OCI-LY7 (cell line): ENCODE measurements around the gene POU6F2. TPM values are rescaled to one million over a fixed set of nuclear protein-coding genes. Genes with fewer than 3 reads are reported as not detected.

ENCODE experiments used
- BruUV-seq: library from RNA; stranded (reverse); fragments of 400-500 nt; replicated peaks from 2 replicates; lab custom pipeline; 2021; lab: Mats Ljungman, UMichigan
- CTCF ChIA-PET: fragments of 300-600 bp; sonication (Branson Sonifier 250); formaldehyde crosslinking; loops from one replicate; lab custom pipeline; 2022; ENCODE audit warnings: antibody characterized with exemption; ENCODE audit not compliant: unreplicated experiment; lab: Charles Lee
- POLR2A ChIA-PET: fragments of 300-600 bp; sonication (Branson Sonifier 250); formaldehyde crosslinking; loops from one replicate; lab custom pipeline; 2022; ENCODE audit warnings: antibody characterized with exemption; lab: Charles Lee
- DNase-seq: peaks from one replicate; pipeline ENCODE4 v3.0.0-alpha.2; 2015; ENCODE audit warnings: low spot score
- H2AFZ ChIP-seq: fragments of 200-600 bp; sonication (generic), shearing (Covaris generic); 2 replicates; pipeline ENCODE4 v1.6.1; 2014; ENCODE audit warnings: mild to moderate bottlenecking, antibody characterized with exemption, low read length, moderate library complexity
- H3K27ac ChIP-seq: fragments of 200-600 bp; sonication (generic); 2 replicates; pipeline ENCODE4 v1.5.1; 2014; ENCODE audit warnings: mixed run types, low read depth, mild to moderate bottlenecking, moderate library complexity, low read length, inconsistent platforms; ENCODE audit not compliant: poor library complexity, severe bottlenecking
- H3K36me3 ChIP-seq: fragments of 200-600 bp; sonication (generic); 2 replicates; pipeline ENCODE4 v1.6.1; 2014; ENCODE audit warnings: mild to moderate bottlenecking, antibody characterized with exemption, low read length, moderate library complexity, mixed read lengths; ENCODE audit not compliant: insufficient read depth
- H3K4me1 ChIP-seq: fragments of 200-600 bp; sonication (generic); 2 replicates; pipeline ENCODE4 v1.5.1; 2014; ENCODE audit warnings: mild to moderate bottlenecking, low read length; ENCODE audit not compliant: insufficient read depth, poor library complexity, severe bottlenecking
- H3K4me2 ChIP-seq: fragments of 200-600 bp; sonication (generic); 2 replicates; pipeline ENCODE4 v1.6.1; 2014; ENCODE audit warnings: mild to moderate bottlenecking, low read length
- H3K4me3 ChIP-seq: fragments of 200-600 bp; sonication (generic); 2 replicates; pipeline ENCODE4 v1.5.1; 2014; ENCODE audit warnings: mild to moderate bottlenecking, low read depth, low read length; ENCODE audit not compliant: poor library complexity, severe bottlenecking
- H3K79me2 ChIP-seq: fragments of 200-600 bp; sonication (generic); 2 replicates; pipeline ENCODE4 v1.6.1; 2016; ENCODE audit warnings: low read depth, mild to moderate bottlenecking, low read length, moderate library complexity, mixed read lengths; ENCODE audit not compliant: insufficient read depth
- H3K9me2 ChIP-seq: fragments of 200-600 bp; sonication (generic); 2 replicates; pipeline ENCODE4 v1.6.1; 2016; ENCODE audit warnings: mild to moderate bottlenecking, low read length, mixed read lengths; ENCODE audit not compliant: insufficient read depth
- H3K9me3 ChIP-seq: fragments of 200-600 bp; sonication (generic); 2 replicates; pipeline ENCODE4 v1.6.1; 2014; ENCODE audit warnings: mild to moderate bottlenecking, mixed run types, low read length, mixed read lengths
- H4K20me1 ChIP-seq: fragments of 200-600 bp; sonication (generic); 2 replicates; pipeline ENCODE4 v1.6.1; 2014; ENCODE audit warnings: mild to moderate bottlenecking, antibody characterized with exemption, low read length, moderate library complexity, mixed read lengths; ENCODE audit not compliant: insufficient read depth
- CTCF ChIP-seq: fragments of 200-600 bp; sonication (generic); conservative IDR thresholded peaks from 2 replicates; pipeline ENCODE4 v1.5.1; 2014; ENCODE audit warnings: mild to moderate bottlenecking, antibody characterized with exemption, low read length, moderate library complexity, mixed read lengths
- EZH2phosphoT487 ChIP-seq: fragments of 200-600 bp; sonication (generic); IDR thresholded peaks from 2 replicates; pipeline ENCODE4 v1.6.1; 2018; ENCODE audit warnings: low read depth, borderline replicate concordance, mild to moderate bottlenecking, mixed run types, antibody characterized with exemption, low read length, moderate library complexity, mixed read lengths
- intact Hi-C: fragments of 100-400 bp; cut with micrococcal nuclease; formaldehyde crosslinking; loops from one replicate; pipeline ENCODE4 v1.10.0; 2022; ENCODE audit not compliant: unreplicated experiment
- total RNA-seq, 2 experiments: library from RNA; depleted of rRNA in 1 of 2; stranded (reverse); fragments of >200 nt in 1 of 2; shearing (Covaris generic) in 1 of 2; gene quantifications; 2 replicates each; pipeline ENCODE4 v1.2.3, GENCODE V29; 2014 to 2022

The POU6F2 gene
- total RNA-seq, 2 experiments from 2014 or later: 0.40 TPM; not detected in 1

- Histone ChIP-seq H3K27ac (no peak overlapping the region), H3K4me1 (no peaks in the 10 kb centered on the region), H3K4me2 (no peak overlapping the region), H3K9me3 (no peaks in the 10 kb centered on the region), H3K4me3 (no peak overlapping the region), H3K36me3 (no peaks in the 10 kb centered on the region), H4K20me1 (no peaks in the 10 kb centered on the region), H3K79me2 (no peaks in the 10 kb centered on the region), H3K9me2 (no peaks in the 10 kb centered on the region), H2AFZ (no peak overlapping the region)
- no TSS peak for BruUV-seq
- POLR2A ChIA-PET: interaction anchor here (0.8 to 0.9 kb wide), 2 partner anchors 21 to 258 kb away, joined by 3 read pairs; no protein-coding TSS in a partner anchor
- TF ChIP-seq EZH2phosphoT487 (no peak), CTCF (no peak)
- intact Hi-C loops: no loop called here
- no peak for DNase-seq
- CTCF ChIA-PET: interaction anchor here (0.6 kb wide), 1 partner anchor 190 kb away, joined by 4 read pairs; no protein-coding TSS in a partner anchor
Observed at GRCh38 chr7:39035903-39036302, 58.2 kb downstream of the POU6F2 start.

- POLR2A ChIA-PET: no interaction called here
- H3K4me3 ChIP-seq: no peak overlapping the region
Observed at GRCh38 chr7:39042670-39043069, 65.0 kb downstream of the POU6F2 start.

More at GRCh38 chr7:39042670-39043069, 65.0 kb downstream of the POU6F2 start:
- TF ChIP-seq CTCF (no peak), EZH2phosphoT487 (no peak)
- Histone ChIP-seq H3K27ac (no peak overlapping the region), H3K79me2 (no peaks in the 10 kb centered on the region), H4K20me1 (no peaks in the 10 kb centered on the region), H3K9me2 (no peaks in the 10 kb centered on the region), H3K4me1 (no peaks in the 10 kb centered on the region), H3K4me2 (no peak overlapping the region), H2AFZ (no peak overlapping the region), H3K36me3 (no peaks in the 10 kb centered on the region), H3K9me3 (no peaks in the 10 kb centered on the region)
- no peak for DNase-seq
- CTCF ChIA-PET: no interaction called here
- no TSS peak for BruUV-seq
- intact Hi-C loops: no loop called here
